MM.1S (cell line): ENCODE data around the gene TERC.

Experiments
- DNase-seq: peaks from one replicate; pipeline ENCODE4 v3.0.0-alpha.2; 2015
- H2AFZ ChIP-seq: fragments of 300-600 bp; sonication (generic); 2 replicates; pipeline ENCODE4 v1.6.0; 2016; ENCODE audit warnings: antibody characterized with exemption, low read length
- H3F3A ChIP-seq: fragments of 300-600 bp; sonication (generic); 2 replicates; pipeline ENCODE4 v1.6.1; 2016; ENCODE audit warnings: mild to moderate bottlenecking, antibody characterized with exemption, low read length, moderate library complexity, mixed read lengths; ENCODE audit not compliant: insufficient read depth
- H3K27ac ChIP-seq: fragments of 300-600 bp; sonication (generic); 2 replicates; pipeline ENCODE4 v1.5.1; 2016; ENCODE audit warnings: mild to moderate bottlenecking, low read length
- H3K27me3 ChIP-seq: fragments of 300-600 bp; sonication (generic); replicated peaks from 2 replicates; pipeline ENCODE4 v1.6.0; 2016; ENCODE audit warnings: low read length; ENCODE audit not compliant: insufficient read depth
- H3K36me3 ChIP-seq: fragments of 300-600 bp; sonication (generic); replicated peaks from 2 replicates; pipeline ENCODE4 v1.6.1; 2016; ENCODE audit warnings: mild to moderate bottlenecking, low read length, mixed read lengths; ENCODE audit not compliant: insufficient read depth
- H3K4me1 ChIP-seq: fragments of 300-600 bp; sonication (generic); 2 replicates; pipeline ENCODE4 v1.6.1; 2016; ENCODE audit warnings: low read length, mixed read lengths
- H3K4me2 ChIP-seq: fragments of 300-600 bp; sonication (generic); 2 replicates; pipeline ENCODE4 v1.6.0; 2016; ENCODE audit warnings: low read depth, low read length
- H3K4me3 ChIP-seq: fragments of 300-600 bp; sonication (generic); 2 replicates; pipeline ENCODE4 v1.5.1; 2016; ENCODE audit warnings: low read length, mixed read lengths
- H3K79me2 ChIP-seq: fragments of 300-600 bp; sonication (generic); 2 replicates; pipeline ENCODE4 v1.6.1; 2016; ENCODE audit warnings: mixed run types, low read length, mixed read lengths
- H3K9ac ChIP-seq: fragments of 300-600 bp; sonication (generic); 2 replicates; pipeline ENCODE4 v1.6.1; 2016; ENCODE audit warnings: low read length, mixed read lengths
- H3K9me2 ChIP-seq: fragments of 300-600 bp; sonication (generic); replicated peaks from 2 replicates; pipeline ENCODE4 v1.6.1; 2016; ENCODE audit warnings: mild to moderate bottlenecking, low read length, mixed read lengths; ENCODE audit not compliant: insufficient read depth
- H3K9me3 ChIP-seq: fragments of 300-600 bp; sonication (generic); replicated peaks from 2 replicates; pipeline ENCODE4 v1.6.1; 2016; ENCODE audit warnings: mild to moderate bottlenecking, low read length, mixed read lengths; ENCODE audit not compliant: insufficient read depth
- H4K20me1 ChIP-seq: fragments of 300-600 bp; sonication (generic); 2 replicates; pipeline ENCODE4 v1.6.1; 2016; ENCODE audit warnings: mild to moderate bottlenecking, low read length, moderate library complexity, mixed read lengths; ENCODE audit not compliant: insufficient read depth
- EZH2 ChIP-seq: fragments of 300-600 bp; sonication (generic); optimal IDR thresholded peaks from 2 replicates; pipeline ENCODE3; 2017; ENCODE audit warnings: low read depth, mild to moderate bottlenecking, antibody characterized with exemption, low read length, mixed read lengths
- EZH2phosphoT487 ChIP-seq: fragments of 300-600 bp; sonication (generic); IDR thresholded peaks from 2 replicates; pipeline ENCODE4 v1.6.1; 2018; ENCODE audit warnings: antibody characterized with exemption, low read length
- TF ChIP-seq, protein P1 (sequence below): fragments of 300-600 bp; sonication (generic); IDR thresholded peaks from 2 replicates; pipeline ENCODE4 v1.5.1; 2016; ENCODE audit warnings: antibody characterized with exemption, low read length, mixed read lengths

Gene TERC

DNA sequence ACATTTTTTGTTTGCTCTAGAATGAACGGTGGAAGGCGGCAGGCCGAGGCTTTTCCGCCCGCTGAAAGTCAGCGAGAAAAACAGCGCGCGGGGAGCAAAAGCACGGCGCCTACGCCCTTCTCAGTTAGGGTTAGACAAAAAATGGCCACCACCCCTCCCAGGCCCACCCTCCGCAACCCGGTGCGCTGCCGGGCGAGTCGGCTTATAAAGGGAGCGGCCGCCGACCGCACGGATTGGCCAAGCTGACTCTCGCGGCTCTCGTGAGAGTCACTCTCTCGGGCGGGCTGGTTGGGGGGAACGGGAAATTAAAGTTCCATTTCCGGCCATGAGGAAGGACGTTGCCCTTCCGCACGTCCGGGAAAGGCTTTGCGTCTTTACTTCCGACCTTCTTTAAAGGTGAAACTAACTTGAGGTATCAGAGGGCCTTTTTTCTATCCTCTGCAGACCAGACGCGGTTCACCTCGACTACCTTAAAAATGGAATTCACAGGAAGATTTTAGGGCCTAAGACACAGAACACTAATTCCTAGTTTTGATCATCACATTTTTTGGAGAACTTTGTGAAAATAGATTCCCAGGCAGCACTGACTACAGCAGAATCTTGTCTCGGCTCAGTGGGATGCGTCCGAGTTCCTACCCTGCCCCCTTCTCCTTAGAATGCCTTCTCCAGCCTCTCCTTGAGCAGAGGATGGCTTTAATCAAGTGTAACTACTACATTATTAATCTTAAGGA is at the start of gene TERC:
Gene TERC (minus strand): TSS at position 179 of the 731 bp plus-strand sequence.
- peak within 1 kb of the TSS; percentile 79 for H3K27ac ChIP-seq
- peak within 1 kb of the TSS; percentile 91 for H3K4me3 ChIP-seq
- no peaks in the 10 kb centered on the region for H3K79me2 ChIP-seq
- H3K4me2 ChIP-seq: peak within 1 kb of the TSS; percentile 83
- no peaks in the 10 kb centered on the region for H3K9me3 ChIP-seq
- TF ChIP-seq EZH2 (no peak), EZH2phosphoT487 (no peak)
- TF ChIP-seq, protein P1, sequence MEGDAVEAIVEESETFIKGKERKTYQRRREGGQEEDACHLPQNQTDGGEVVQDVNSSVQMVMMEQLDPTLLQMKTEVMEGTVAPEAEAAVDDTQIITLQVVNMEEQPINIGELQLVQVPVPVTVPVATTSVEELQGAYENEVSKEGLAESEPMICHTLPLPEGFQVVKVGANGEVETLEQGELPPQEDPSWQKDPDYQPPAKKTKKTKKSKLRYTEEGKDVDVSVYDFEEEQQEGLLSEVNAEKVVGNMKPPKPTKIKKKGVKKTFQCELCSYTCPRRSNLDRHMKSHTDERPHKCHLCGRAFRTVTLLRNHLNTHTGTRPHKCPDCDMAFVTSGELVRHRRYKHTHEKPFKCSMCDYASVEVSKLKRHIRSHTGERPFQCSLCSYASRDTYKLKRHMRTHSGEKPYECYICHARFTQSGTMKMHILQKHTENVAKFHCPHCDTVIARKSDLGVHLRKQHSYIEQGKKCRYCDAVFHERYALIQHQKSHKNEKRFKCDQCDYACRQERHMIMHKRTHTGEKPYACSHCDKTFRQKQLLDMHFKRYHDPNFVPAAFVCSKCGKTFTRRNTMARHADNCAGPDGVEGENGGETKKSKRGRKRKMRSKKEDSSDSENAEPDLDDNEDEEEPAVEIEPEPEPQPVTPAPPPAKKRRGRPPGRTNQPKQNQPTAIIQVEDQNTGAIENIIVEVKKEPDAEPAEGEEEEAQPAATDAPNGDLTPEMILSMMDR: no peak
- peaks cover 54% of the 10 kb centered on the region for H3F3A ChIP-seq
- H3K9me2 ChIP-seq: no peaks in the 10 kb centered on the region
- H3K4me1 ChIP-seq: 0 out of 2 replicates have a peak, but pooled peaks cover 3% of the 10 kb centered on the region
- DNase-seq: peak; percentile 98
- peak within 1 kb of the TSS; percentile 85 for H3K9ac ChIP-seq
- 0 out of 2 replicates have a peak, but pooled peaks cover 5% of the 10 kb centered on the region for H3K27me3 ChIP-seq
- H4K20me1 ChIP-seq: no peaks in the 10 kb centered on the region
- H2AFZ ChIP-seq: peak within 1 kb of the TSS; percentile 77
- H3K36me3 ChIP-seq: no peaks in the 10 kb centered on the region

DNA sequence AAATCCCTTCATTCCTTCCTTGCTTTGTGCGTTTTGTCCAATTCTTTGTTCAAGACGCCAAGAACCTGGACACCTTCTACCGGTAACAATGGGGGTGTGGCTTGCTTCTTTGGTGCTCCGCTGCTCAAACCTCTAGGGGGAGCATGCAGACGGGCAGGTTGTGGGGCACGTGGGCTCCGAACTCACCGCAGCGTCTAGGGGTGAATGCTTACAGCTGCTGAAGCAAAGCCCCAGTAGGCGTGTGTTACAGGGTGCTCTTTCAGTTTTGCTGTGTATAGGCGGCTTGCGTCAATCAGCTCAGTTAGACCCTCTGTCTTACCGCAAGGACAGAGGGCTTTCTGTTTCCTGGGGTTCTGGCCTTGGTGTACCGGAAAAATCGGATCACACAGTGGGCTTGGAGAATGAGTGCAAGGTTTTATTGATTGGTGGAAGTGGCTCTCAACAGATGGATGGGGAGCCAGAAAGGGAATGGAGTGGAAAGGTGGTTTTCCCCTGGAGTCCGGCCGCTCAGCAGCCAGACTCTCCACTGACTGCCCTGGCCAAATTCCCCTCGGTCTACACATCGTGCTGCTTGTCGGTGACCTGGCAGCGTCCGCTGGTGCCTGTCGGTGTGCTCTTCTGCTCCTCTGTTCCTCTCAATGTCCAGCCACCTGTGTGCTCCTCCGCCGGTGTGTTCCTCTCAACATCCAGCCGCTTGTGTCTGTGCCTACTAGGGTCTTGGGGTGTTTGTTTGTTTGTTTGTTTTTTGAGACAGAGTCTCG is 49.1 kb upstream of the TERC start:
- no peaks in the 10 kb centered on the region for H4K20me1 ChIP-seq
- no peaks in the 10 kb centered on the region for H3K9me2 ChIP-seq
- 0 out of 2 replicates have a peak, but pooled peaks cover 4% of the 10 kb centered on the region for H3K9me3 ChIP-seq
- H3K79me2 ChIP-seq: no peaks in the 10 kb centered on the region
- H3K27ac ChIP-seq: peak overlapping the region; percentile 37; the same call in 1 of the 2 replicates
- H3K9ac ChIP-seq: peak overlapping the region; percentile 19; the same call in 1 of the 2 replicates
- no peaks in the 10 kb centered on the region for H3K4me1 ChIP-seq
- peak; percentile 98 for DNase-seq
- TF ChIP-seq EZH2phosphoT487 (no peak), EZH2 (no peak)
- TF ChIP-seq, protein P1: peak; percentile 92
- peaks cover 10% of the 10 kb centered on the region; the same call in 1 of the 2 replicates for H3F3A ChIP-seq
- peak overlapping the region; percentile 66 for H3K4me3 ChIP-seq
- no peaks in the 10 kb centered on the region for H3K27me3 ChIP-seq
- H3K36me3 ChIP-seq: no peaks in the 10 kb centered on the region
- H3K4me2 ChIP-seq: peak overlapping the region; percentile 93
- peak overlapping the region; percentile 94 for H2AFZ ChIP-seq

DNA sequence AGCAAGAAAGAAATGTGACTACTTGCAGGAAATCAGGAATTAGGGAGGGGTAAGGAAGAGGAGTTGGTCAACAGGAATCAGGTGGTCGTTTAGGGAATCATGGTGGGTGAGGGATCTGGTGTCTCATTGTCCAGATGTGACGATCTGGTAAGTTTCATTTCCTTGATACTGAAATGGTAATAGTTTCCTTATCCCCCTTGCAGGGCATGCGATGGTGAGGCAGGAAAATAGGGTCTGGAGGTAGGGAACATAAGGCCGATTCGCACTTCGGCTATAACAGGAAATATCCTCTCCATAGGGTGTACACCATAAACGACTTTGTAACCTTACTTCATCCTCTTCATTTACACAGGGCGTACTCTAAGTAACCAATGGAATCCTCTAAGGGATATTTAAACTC is 48.4 kb upstream of the TERC start:
- DNase-seq: no peak
- H3F3A ChIP-seq: peaks cover 10% of the 10 kb centered on the region; the same call in 1 of the 2 replicates
- TF ChIP-seq EZH2phosphoT487 (no peak), EZH2 (no peak)
- TF ChIP-seq, protein P1: no peak
- no peaks in the 10 kb centered on the region for H3K4me1 ChIP-seq
- no peaks in the 10 kb centered on the region for H3K36me3 ChIP-seq
- H3K9ac ChIP-seq: peak overlapping the region; percentile 56; the same call in 1 of the 2 replicates
- no peaks in the 10 kb centered on the region for H3K79me2 ChIP-seq
- H4K20me1 ChIP-seq: no peaks in the 10 kb centered on the region
- peak overlapping the region; percentile 93 for H3K4me2 ChIP-seq
- peak overlapping the region; percentile 94 for H2AFZ ChIP-seq
- peak overlapping the region; percentile 66 for H3K4me3 ChIP-seq
- H3K27me3 ChIP-seq: no peaks in the 10 kb centered on the region
- H3K9me3 ChIP-seq: 0 out of 2 replicates have a peak, but pooled peaks cover 4% of the 10 kb centered on the region
- H3K9me2 ChIP-seq: no peaks in the 10 kb centered on the region
- peak overlapping the region; percentile 23; the same call in 1 of the 2 replicates for H3K27ac ChIP-seq
